Neural progenitor cell (in vitro differentiated cells): Measurements from ENCODE around the gene RNASE4. TPM values are rescaled to one million over a fixed set of nuclear protein-coding genes. Genes with fewer than 3 reads are reported as not detected.
"Not testable (repeated sequence)": the region's sequence is repeated elsewhere in the genome, so short reads cannot be mapped to it uniquely, and the experiment has no call there.

ENCODE experiments used
- DNase-seq: peaks from one replicate; pipeline ENCODE4 v3.0.0-alpha.2; 2016; ENCODE audit warnings: low spot score
- H2AFZ ChIP-seq: fragments of 200-600 bp; sonication (generic); replicated peaks from 2 replicates; pipeline ENCODE4 v1.6.1; 2016; ENCODE audit warnings: antibody characterized with exemption
- H3F3A ChIP-seq: fragments of 200-600 bp; sonication (generic); 2 replicates; pipeline ENCODE4 v1.6.1; 2016; ENCODE audit warnings: antibody characterized with exemption, low read depth
- H3K27ac ChIP-seq: fragments of 200-600 bp; sonication (generic); 2 replicates; pipeline ENCODE4 v1.5.1; 2016; ENCODE audit warnings: mild to moderate bottlenecking
- H3K27me3 ChIP-seq: fragments of 200-600 bp; sonication (generic); 2 replicates; pipeline ENCODE4 v1.6.1; 2016; ENCODE audit warnings: mild to moderate bottlenecking, moderate library complexity
- H3K36me3 ChIP-seq: fragments of 200-600 bp; sonication (generic); 2 replicates; pipeline ENCODE4 v1.5.1; 2016
- H3K4me1 ChIP-seq: fragments of 200-600 bp; sonication (generic); 2 replicates; pipeline ENCODE4 v1.6.1; 2016; ENCODE audit warnings: mixed run types
- H3K4me2 ChIP-seq: fragments of 200-600 bp; sonication (generic); 2 replicates; pipeline ENCODE4 v1.6.1; 2016
- H3K4me3 ChIP-seq: fragments of 200-600 bp; sonication (generic); 2 replicates; pipeline ENCODE4 v1.5.1; 2016
- H3K79me2 ChIP-seq: fragments of 200-600 bp; sonication (generic); 2 replicates; pipeline ENCODE4 v1.6.1; 2016; ENCODE audit warnings: low read depth
- H3K9ac ChIP-seq: fragments of 200-600 bp; sonication (generic); 2 replicates; pipeline ENCODE4 v1.6.1; 2016
- H3K9me3 ChIP-seq: fragments of 200-600 bp; sonication (generic); 2 replicates; pipeline ENCODE4 v1.5.1; 2016; ENCODE audit warnings: low read depth
- H4K20me1 ChIP-seq: fragments of 200-600 bp; sonication (generic); 2 replicates; pipeline ENCODE4 v1.6.1; 2016; ENCODE audit warnings: low read depth
- H3K27ac Mint-ChIP-seq: 3 replicates; pipeline ENCODE4 v1.8.0; 2021; ENCODE audit warnings: mixed read lengths
- H3K27me3 Mint-ChIP-seq: 2 replicates; pipeline ENCODE4 v1.8.0; 2022; ENCODE audit warnings: low read depth, mild to moderate bottlenecking, inconsistent platforms, moderate library complexity, mixed read lengths; ENCODE audit not compliant: insufficient read depth
- H3K36me3 Mint-ChIP-seq: 3 replicates; pipeline ENCODE4 v1.8.0; 2021; ENCODE audit warnings: mixed read lengths
- H3K4me1 Mint-ChIP-seq: 3 replicates; pipeline ENCODE4 v1.8.0; 2021; ENCODE audit warnings: mixed read lengths
- H3K4me3 Mint-ChIP-seq: 3 replicates; pipeline ENCODE4 v1.8.0; 2021; ENCODE audit warnings: mild to moderate bottlenecking, moderate library complexity, mixed read lengths
- H3K9me3 Mint-ChIP-seq: 3 replicates; pipeline ENCODE4 v1.8.0; 2020; ENCODE audit warnings: mixed read lengths
- CTCF ChIP-seq: fragments of 200-600 bp; sonication (generic); IDR thresholded peaks from 2 replicates; pipeline ENCODE4 v1.5.1; 2017; ENCODE audit warnings: antibody characterized with exemption, mild to moderate bottlenecking
- EZH2 ChIP-seq: fragments of 200-600 bp; sonication (generic); IDR thresholded peaks from 2 replicates; pipeline ENCODE4 v1.6.1; 2017; ENCODE audit warnings: antibody characterized with exemption, mild to moderate bottlenecking, moderate library complexity
- EZH2phosphoT487 ChIP-seq: fragments of 200-600 bp; sonication (generic); IDR thresholded peaks from 2 replicates; pipeline ENCODE4 v1.6.1; 2017; ENCODE audit warnings: antibody characterized with exemption
- total RNA-seq: library from RNA; depleted of rRNA; stranded (reverse); fragments of >200 nt; gene quantifications from 2 replicates; pipeline ENCODE4 v1.2.3, GENCODE V29; 2015; ENCODE audit warnings: low replicate concordance

The RNASE4 gene
- 2.0 and 2.1 TPM in 2 replicates for total RNA-seq

GRCh38 chr14:20683891-20684661 is at the start of gene RNASE4:
Gene RNASE4 (plus strand): TSS chr14:20684560. CDS start chr14:20699372, 14,812 bp downstream.
- Mint-ChIP-seq H3K4me1 (peaks cover 21% of the 10 kb centered on the region), H3K36me3 (no peaks in the 10 kb centered on the region), H3K27me3 (peaks cover 7% of the 10 kb centered on the region), H3K27ac (peak within 1 kb of the TSS; percentile 42), H3K9me3 (peaks cover 7% of the 10 kb centered on the region), H3K4me3 (no peak within 1 kb of the TSS)
- Histone ChIP-seq H3K9me3 (no peaks in the 10 kb centered on the region), H2AFZ (peak within 1 kb of the TSS; percentile 94), H3K9ac (no peak within 1 kb of the TSS), H3K4me3 (peak within 1 kb of the TSS; percentile 77), H3K27me3 (peaks cover 18% of the 10 kb centered on the region), H3K79me2 (no peaks in the 10 kb centered on the region), H3K4me1 (peaks cover 8% of the 10 kb centered on the region), H4K20me1 (no peaks in the 10 kb centered on the region), H3K27ac (peak within 1 kb of the TSS; percentile 0), H3K4me2 (peak within 1 kb of the TSS; percentile 87), H3K36me3 (no peaks in the 10 kb centered on the region), H3F3A (peaks cover 53% of the 10 kb centered on the region)
- peak; percentile 77 for DNase-seq
- TF ChIP-seq EZH2phosphoT487 (no peak), CTCF (no peak), EZH2 (no peak)

GRCh38 chr14:20641591-20641990 is 42.8 kb upstream of the RNASE4 start, which contains the start of gene OR6S1:
Gene OR6S1 (minus strand): TSS chr14:20641691. CDS start chr14:20641691, 0 bp downstream.
- no peak within 1 kb of the TSS for H3K4me2 ChIP-seq

GRCh38 chr14:20642182-20642581 is 42.2 kb upstream of the RNASE4 start:
- Mint-ChIP-seq H3K4me1 (no peaks in the 10 kb centered on the region), H3K9me3 (no peaks in the 10 kb centered on the region), H3K36me3 (no peaks in the 10 kb centered on the region), H3K27me3 (peaks cover 14% of the 10 kb centered on the region), H3K27ac (no peak overlapping the region), H3K4me3 (no peak overlapping the region)
- H3K4me2 ChIP-seq = no peak overlapping the region
- no peak overlapping the region for H3K9ac ChIP-seq
- peaks cover 4% of the 10 kb centered on the region for H3K4me1 ChIP-seq
- H3K36me3 ChIP-seq = no peaks in the 10 kb centered on the region
- no peaks in the 10 kb centered on the region for H3K9me3 ChIP-seq
- TF ChIP-seq EZH2phosphoT487 = no peak
- no peak for TF ChIP-seq EZH2
- no peak for TF ChIP-seq CTCF
- DNase-seq = no peak
- H4K20me1 ChIP-seq = no peaks in the 10 kb centered on the region
- no peak overlapping the region for H3K4me3 ChIP-seq
- H3K79me2 ChIP-seq = no peaks in the 10 kb centered on the region
- no peak overlapping the region for H2AFZ ChIP-seq
- no peaks in the 10 kb centered on the region for H3F3A ChIP-seq
- peaks cover 32% of the 10 kb centered on the region for H3K27me3 ChIP-seq
- no peak overlapping the region for H3K27ac ChIP-seq

More at GRCh38 chr14:20641591-20641990, 42.8 kb upstream of the RNASE4 start, which contains the start of gene OR6S1:
- DNase-seq = no peak
- Mint-ChIP-seq H3K4me3 (no peak within 1 kb of the TSS), H3K36me3 (no peaks in the 10 kb centered on the region), H3K27ac (no peak within 1 kb of the TSS), H3K4me1 (no peaks in the 10 kb centered on the region), H3K27me3 (peaks cover 14% of the 10 kb centered on the region), H3K9me3 (no peaks in the 10 kb centered on the region)
- Histone ChIP-seq H3K36me3 (no peaks in the 10 kb centered on the region), H3K27me3 (peaks cover 38% of the 10 kb centered on the region), H3K27ac (no peak within 1 kb of the TSS), H3K4me1 (peaks cover 4% of the 10 kb centered on the region), H3K9me3 (no peaks in the 10 kb centered on the region), H3K4me3 (no peak within 1 kb of the TSS), H2AFZ (no peak within 1 kb of the TSS), H3F3A (no peaks in the 10 kb centered on the region), H3K79me2 (no peaks in the 10 kb centered on the region), H4K20me1 (no peaks in the 10 kb centered on the region), H3K9ac (no peak within 1 kb of the TSS)
- TF ChIP-seq EZH2phosphoT487 (no peak), EZH2 (no peak), CTCF (no peak)

- H3K9ac ChIP-seq, H3K4me1 Mint-ChIP-seq, H3F3A ChIP-seq, H3K4me2 ChIP-seq, H3K27ac ChIP-seq, H3K9me3 ChIP-seq, H3K9me3 Mint-ChIP-seq, H3K4me1 ChIP-seq, H4K20me1 ChIP-seq, H3K79me2 ChIP-seq, H3K4me3 ChIP-seq, H3K27ac Mint-ChIP-seq, H3K36me3 ChIP-seq, DNase-seq, H3K36me3 Mint-ChIP-seq, H3K4me3 Mint-ChIP-seq: not testable (repeated sequence)
- peak overlapping the region; percentile 34 for H2AFZ ChIP-seq
- H3K27me3 Mint-ChIP-seq = peaks cover 16% of the 10 kb centered on the region
- H3K27me3 ChIP-seq = peaks cover 26% of the 10 kb centered on the region
Observed at GRCh38 chr14:20642755-20643154, 41.6 kb upstream of the RNASE4 start.
